Smooth muscle cell (in vitro differentiated cells): ENCODE results near the gene SH2D2A. TPM values are rescaled to one million over a fixed set of nuclear protein-coding genes. Genes with fewer than 3 reads are reported as not detected.

Source experiments
- DNase-seq: peaks from one replicate; lab custom pipeline; 2025; ENCODE audit not compliant: unreplicated experiment; lab: John Stamatoyannopoulos, UW
- H2AFZ ChIP-seq: fragments of 200-600 bp; sonication (generic); 2 replicates; pipeline ENCODE4 v1.6.0; 2016; ENCODE audit warnings: antibody characterized with exemption, low read depth, mild to moderate bottlenecking
- H3F3A ChIP-seq: fragments of 200-600 bp; sonication (generic); 2 replicates; pipeline ENCODE4 v1.6.0; 2017; ENCODE audit warnings: antibody characterized with exemption, low read depth
- H3K27ac ChIP-seq: fragments of 200-600 bp; sonication (generic); 2 replicates; pipeline ENCODE4 v1.5.1; 2016; ENCODE audit warnings: low read depth, mild to moderate bottlenecking
- H3K27me3 ChIP-seq: fragments of 200-600 bp; sonication (generic); 2 replicates; pipeline ENCODE4 v1.6.1; 2016; ENCODE audit warnings: low read depth, mild to moderate bottlenecking
- H3K36me3 ChIP-seq: fragments of 200-600 bp; sonication (generic); 2 replicates; pipeline ENCODE4 v1.5.1; 2016; ENCODE audit warnings: low read depth
- H3K4me1 ChIP-seq: fragments of 200-600 bp; sonication (generic); 2 replicates; pipeline ENCODE4 v1.5.1; 2016; ENCODE audit warnings: low read depth
- H3K4me2 ChIP-seq: fragments of 200-600 bp; sonication (generic); 2 replicates; pipeline ENCODE4 v1.6.0; 2016; ENCODE audit warnings: mild to moderate bottlenecking
- H3K4me3 ChIP-seq: fragments of 200-600 bp; sonication (generic); 2 replicates; pipeline ENCODE4 v1.5.1; 2016; ENCODE audit warnings: mild to moderate bottlenecking
- H3K79me2 ChIP-seq: fragments of 200-600 bp; sonication (generic); 2 replicates; pipeline ENCODE4 v1.6.0; 2016; ENCODE audit warnings: low read depth, mild to moderate bottlenecking
- H3K9ac ChIP-seq: fragments of 200-600 bp; sonication (generic); 2 replicates; pipeline ENCODE4 v1.6.0; 2016; ENCODE audit warnings: low read depth
- H3K9me3 ChIP-seq: fragments of 200-600 bp; sonication (generic); replicated peaks from 2 replicates; pipeline ENCODE4 v1.5.1; 2016; ENCODE audit warnings: low read depth
- H4K20me1 ChIP-seq: fragments of 200-600 bp; sonication (generic); 2 replicates; pipeline ENCODE4 v1.6.0; 2016; ENCODE audit warnings: low read depth
- CTCF ChIP-seq: fragments of 200-600 bp; sonication (generic); IDR thresholded peaks from 2 replicates; pipeline ENCODE4 v1.5.1; 2017; ENCODE audit warnings: borderline replicate concordance, mild to moderate bottlenecking, antibody characterized with exemption; ENCODE audit not compliant: insufficient read depth, poor library complexity, severe bottlenecking
- WGBS: methylation state at CpG from one replicate; pipeline ENCODE4 v1.1.7; 2016; ENCODE audit warnings: low lambda C conversion rate; 5-methylcytosine and 5-hydroxymethylcytosine counted together
- polyA plus RNA-seq: library from polyadenylated mRNA; unstranded; fragments of >200 nt; fragmentation: Nextera tagmentation; extraction: Ambion mirVana; gene quantifications from 2 replicates; pipeline ENCODE4 v1.2.1, GENCODE V29; 2016
- total RNA-seq: library from RNA; depleted of rRNA; stranded (reverse); fragments of >200 nt; gene quantifications from 2 replicates; pipeline ENCODE4 v1.2.3, GENCODE V29; 2014

SH2D2A gene
- total and polyA plus RNA-seq, 2 experiments from 2014 or later: 14.4 to 36.9 TPM

- peak within 1 kb of the TSS; percentile 57 for H3K4me3 ChIP-seq
- H4K20me1 ChIP-seq: no peaks in the 10 kb centered on the region
- peak within 1 kb of the TSS; percentile 96 for H3K4me2 ChIP-seq
- DNase-seq: peak; percentile 28
- peaks cover 4% of the 10 kb centered on the region for H3F3A ChIP-seq
- WGBS: 2% methylated on average over 23 of the region's 39 CpGs
- H3K4me1 ChIP-seq: peaks cover 29% of the 10 kb centered on the region
- H3K9me3 ChIP-seq: no peaks in the 10 kb centered on the region
- no peak within 1 kb of the TSS for H3K9ac ChIP-seq
- no peaks in the 10 kb centered on the region for H3K79me2 ChIP-seq
- no peak within 1 kb of the TSS for H3K27ac ChIP-seq
- no peak for TF ChIP-seq CTCF
- peaks cover 14% of the 10 kb centered on the region for H3K27me3 ChIP-seq
- no peaks in the 10 kb centered on the region for H3K36me3 ChIP-seq
- peak within 1 kb of the TSS; percentile 67 for H2AFZ ChIP-seq
Measured at GRCh38 chr1:156858959-156859522, 42.4 kb upstream of the SH2D2A start, which contains the start of gene INSRR. Gene INSRR, minus strand, starts transcription at chr1:156859117. Its CDS starts 496 bp downstream, at chr1:156858621.

- Histone ChIP-seq H3F3A (peaks cover 4% of the 10 kb centered on the region), H3K4me3 (peak overlapping the region; percentile 57), H3K4me2 (peak overlapping the region; percentile 96), H3K27me3 (peaks cover 14% of the 10 kb centered on the region), H3K4me1 (peaks cover 29% of the 10 kb centered on the region), H4K20me1 (no peaks in the 10 kb centered on the region), H2AFZ (peak overlapping the region; percentile 67), H3K9me3 (no peaks in the 10 kb centered on the region), H3K36me3 (no peaks in the 10 kb centered on the region), H3K27ac (no peak overlapping the region), H3K9ac (no peak overlapping the region), H3K79me2 (no peaks in the 10 kb centered on the region)
- DNase-seq: no peak
- TF ChIP-seq CTCF: no peak
- WGBS: 15% methylated on average over 5 of the region's 5 CpGs
Measured at GRCh38 chr1:156858555-156858956, 41.9 kb upstream of the SH2D2A start.

- TF ChIP-seq CTCF: no peak
- H2AFZ ChIP-seq: no peak overlapping the region
- H3F3A ChIP-seq: peaks cover 4% of the 10 kb centered on the region
- H3K9ac ChIP-seq: no peak overlapping the region
- no peaks in the 10 kb centered on the region for H3K36me3 ChIP-seq
- no peaks in the 10 kb centered on the region for H4K20me1 ChIP-seq
- no peak overlapping the region for H3K4me2 ChIP-seq
- peaks cover 14% of the 10 kb centered on the region for H3K27me3 ChIP-seq
- no peak overlapping the region for H3K4me3 ChIP-seq
- 88% methylated on average over 3 of the region's 3 CpGs for WGBS
- no peaks in the 10 kb centered on the region for H3K79me2 ChIP-seq
- peaks cover 24% of the 10 kb centered on the region for H3K4me1 ChIP-seq
- no peaks in the 10 kb centered on the region for H3K9me3 ChIP-seq
- no peak overlapping the region for H3K27ac ChIP-seq
- no peak for DNase-seq
Measured at GRCh38 chr1:156857532-156857931, 40.9 kb upstream of the SH2D2A start.

- Histone ChIP-seq H3F3A (peaks cover 4% of the 10 kb centered on the region), H3K9ac (no peak overlapping the region), H3K4me1 (peaks cover 24% of the 10 kb centered on the region), H3K27me3 (peaks cover 5% of the 10 kb centered on the region), H3K4me3 (no peak overlapping the region), H3K27ac (no peak overlapping the region), H3K36me3 (no peaks in the 10 kb centered on the region), H3K9me3 (no peaks in the 10 kb centered on the region), H2AFZ (no peak overlapping the region), H3K4me2 (no peak overlapping the region), H3K79me2 (no peaks in the 10 kb centered on the region), H4K20me1 (no peaks in the 10 kb centered on the region)
- 83% methylated on average over 3 of the region's 3 CpGs for WGBS
- TF ChIP-seq CTCF: no peak
- no peak for DNase-seq
Measured at GRCh38 chr1:156856282-156856785, 39.7 kb upstream of the SH2D2A start.
